Body of pancreas (tissue), 4 donors: ENCODE data around the gene SPAG5. TPM values are rescaled to one million over a fixed set of nuclear protein-coding genes. Genes with fewer than 3 reads are reported as not detected.

ENCODE experiments used
- ATAC-seq: fragments of 150-250 bp; one replicate; pipeline ENCODE4 v1.9.1; 2016
- DNase-seq, 4 donors: peaks; one replicate each; pipeline ENCODE4 v3.0.0-alpha.2; 2019
- H3K27ac ChIP-seq, 4 donors: fragments of 200-600 bp; sonication (generic); 1 replicate in 3 of 4; 2 replicates in 1 of 4; pipeline versions ENCODE4 v1.5.1 to v1.6.1; 2016 to 2019; ENCODE audit warnings: mild to moderate bottlenecking in 1 of 4, mixed read lengths in 1 of 4, moderate library complexity in 1 of 4
- H3K27me3 ChIP-seq, 2 donors: fragments of 200-600 bp; sonication (generic); one replicate each; pipeline ENCODE4 v1.6.0; 2016; ENCODE audit warnings: mild to moderate bottlenecking in 1 of 2
- H3K36me3 ChIP-seq, 2 donors: fragments of 200-600 bp; sonication (generic); replicated peaks in 1 of 2; 2 replicates each; pipeline ENCODE4 v1.5.1; 2016; ENCODE audit warnings: low read depth in 2 of 2; ENCODE audit not compliant: insufficient read depth in 1 of 2
- H3K4me1 ChIP-seq: fragments of 200-600 bp; sonication (generic); one replicate; pipeline ENCODE4 v1.6.0; 2016
- H3K4me3 ChIP-seq, 2 donors: fragments of 200-600 bp; sonication (generic); 1 replicate in 1 of 2; 2 replicates in 1 of 2; pipeline ENCODE4 v1.5.1; 2016 to 2019
- H3K9me3 ChIP-seq, 3 donors: fragments of 200-600 bp; sonication (generic); 1 replicate in 2 of 3; 2 replicates in 1 of 3; pipeline ENCODE4 v1.5.1; 2016
- POLR2A ChIP-seq, 3 donors: fragments of 450-650 bp; IDR thresholded peaks; one replicate each; pipeline ENCODE4 v1.6.1; 2016; ENCODE audit warnings: antibody characterized with exemption in 3 of 3, mild to moderate bottlenecking in 2 of 3
- WGBS, 2 donors: methylation state at CpG; one replicate each; pipeline ENCODE4 v1.1.5; 2017; 5-methylcytosine and 5-hydroxymethylcytosine counted together
- intact Hi-C: fragments of 100-400 bp; cut with DNase I; formaldehyde crosslinking; loops from one replicate; pipeline ENCODE4 v1.15.1; 2023
- total RNA-seq, 2 donors: library from RNA; depleted of rRNA; stranded (reverse); fragments of >200 nt; gene quantifications; one replicate each; pipeline ENCODE4 v1.1.0, GENCODE V29; 2016
- TF ChIP-seq, protein P1 (sequence below), 7 experiments: fragments of 450-650 bp in 4 of 7; fragments of 200-600 bp in 3 of 7; sonication (generic) in 3 of 7; IDR thresholded peaks; one replicate each; pipeline ENCODE4 v1.5.1; 2016 to 2019; ENCODE audit warnings: antibody characterized with exemption in 7 of 7

SPAG5 gene
- total RNA-seq, 2 donors from 2014 or later = 3.1 TPM; not detected in 1

DNA sequence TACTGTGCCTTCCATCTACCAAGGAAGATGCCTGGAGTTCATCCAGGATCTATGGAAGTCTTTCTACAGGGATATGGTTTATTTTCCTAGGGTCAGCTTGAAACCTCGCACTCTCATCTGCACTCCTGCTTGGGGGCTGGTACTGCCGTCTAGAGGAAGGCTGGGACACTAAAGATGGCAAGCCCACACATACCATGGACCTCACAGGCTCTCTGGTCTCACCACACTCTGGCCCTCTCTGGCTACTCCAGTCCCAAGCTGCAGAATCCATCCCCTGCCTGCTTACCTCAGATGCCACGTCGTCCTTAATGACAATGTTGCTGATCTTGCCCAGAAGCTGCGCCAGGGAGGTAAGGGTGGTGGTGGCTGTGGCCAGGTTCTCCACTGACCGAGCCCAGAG lies 44.3 kb downstream of the SPAG5 start:
- no peak overlapping the region for H3K4me3 ChIP-seq
- DNase-seq (no peak), ATAC-seq (no peak)
- H3K4me1 ChIP-seq = peaks cover 28% of the 10 kb centered on the region
- no peaks in the 10 kb centered on the region for H3K9me3 ChIP-seq
- TF ChIP-seq, protein P1, sequence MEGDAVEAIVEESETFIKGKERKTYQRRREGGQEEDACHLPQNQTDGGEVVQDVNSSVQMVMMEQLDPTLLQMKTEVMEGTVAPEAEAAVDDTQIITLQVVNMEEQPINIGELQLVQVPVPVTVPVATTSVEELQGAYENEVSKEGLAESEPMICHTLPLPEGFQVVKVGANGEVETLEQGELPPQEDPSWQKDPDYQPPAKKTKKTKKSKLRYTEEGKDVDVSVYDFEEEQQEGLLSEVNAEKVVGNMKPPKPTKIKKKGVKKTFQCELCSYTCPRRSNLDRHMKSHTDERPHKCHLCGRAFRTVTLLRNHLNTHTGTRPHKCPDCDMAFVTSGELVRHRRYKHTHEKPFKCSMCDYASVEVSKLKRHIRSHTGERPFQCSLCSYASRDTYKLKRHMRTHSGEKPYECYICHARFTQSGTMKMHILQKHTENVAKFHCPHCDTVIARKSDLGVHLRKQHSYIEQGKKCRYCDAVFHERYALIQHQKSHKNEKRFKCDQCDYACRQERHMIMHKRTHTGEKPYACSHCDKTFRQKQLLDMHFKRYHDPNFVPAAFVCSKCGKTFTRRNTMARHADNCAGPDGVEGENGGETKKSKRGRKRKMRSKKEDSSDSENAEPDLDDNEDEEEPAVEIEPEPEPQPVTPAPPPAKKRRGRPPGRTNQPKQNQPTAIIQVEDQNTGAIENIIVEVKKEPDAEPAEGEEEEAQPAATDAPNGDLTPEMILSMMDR (IDR thresholded peaks at IDR 0.05) = peak in 1 of 7 experiments; percentile 12
- no peak for TF ChIP-seq POLR2A (IDR thresholded peaks at IDR 0.05)
- H3K27me3 ChIP-seq = no peaks in the 10 kb centered on the region
- WGBS, 2 donors = 79 to 87% methylated on average over 6 of the region's 6 CpGs
- no peak overlapping the region for H3K27ac ChIP-seq
- peaks cover 0 to 12% of the 10 kb centered on the region in 2 donors for H3K36me3 ChIP-seq
- intact Hi-C loops = no loop called here

DNA sequence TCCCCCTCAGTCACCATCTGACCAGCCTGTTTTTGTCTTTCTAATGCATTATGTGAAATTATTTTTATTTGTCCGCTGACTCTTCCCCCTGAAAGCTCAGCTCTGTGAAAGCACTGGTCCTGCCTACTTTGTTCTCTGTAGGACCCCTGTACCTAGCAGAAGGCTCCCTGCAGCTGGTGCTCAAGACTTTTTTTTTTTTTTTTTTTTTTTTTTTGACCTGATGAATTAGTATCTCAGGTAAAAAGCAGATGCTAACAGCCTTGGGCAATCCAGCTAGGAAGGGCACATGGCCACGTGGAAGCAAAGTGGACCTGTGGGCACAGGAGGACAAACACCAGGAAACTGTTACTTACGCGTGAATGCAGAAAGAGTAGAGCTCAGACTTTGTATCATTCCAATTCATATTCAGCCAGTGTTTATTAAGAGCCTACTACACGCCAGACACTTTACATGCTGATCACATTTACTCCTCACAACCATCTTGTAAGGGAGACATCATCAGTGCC lies 45.8 kb downstream of the SPAG5 start:
- DNase-seq (no peak), ATAC-seq (no peak)
- peaks cover 31% of the 10 kb centered on the region for H3K4me1 ChIP-seq
- TF ChIP-seq, protein P1 (IDR thresholded peaks at IDR 0.05) = no peak
- TF ChIP-seq POLR2A (IDR thresholded peaks at IDR 0.05) = no peak
- no peak overlapping the region for H3K27ac ChIP-seq
- no peaks in the 10 kb centered on the region for H3K9me3 ChIP-seq
- H3K4me3 ChIP-seq = no peak overlapping the region
- peaks cover 0 to 12% of the 10 kb centered on the region in 2 donors for H3K36me3 ChIP-seq
- WGBS, 2 donors = 85 to 89% methylated on average over 5 of the region's 5 CpGs
- intact Hi-C loops = no loop called here
- H3K27me3 ChIP-seq = no peaks in the 10 kb centered on the region

DNA sequence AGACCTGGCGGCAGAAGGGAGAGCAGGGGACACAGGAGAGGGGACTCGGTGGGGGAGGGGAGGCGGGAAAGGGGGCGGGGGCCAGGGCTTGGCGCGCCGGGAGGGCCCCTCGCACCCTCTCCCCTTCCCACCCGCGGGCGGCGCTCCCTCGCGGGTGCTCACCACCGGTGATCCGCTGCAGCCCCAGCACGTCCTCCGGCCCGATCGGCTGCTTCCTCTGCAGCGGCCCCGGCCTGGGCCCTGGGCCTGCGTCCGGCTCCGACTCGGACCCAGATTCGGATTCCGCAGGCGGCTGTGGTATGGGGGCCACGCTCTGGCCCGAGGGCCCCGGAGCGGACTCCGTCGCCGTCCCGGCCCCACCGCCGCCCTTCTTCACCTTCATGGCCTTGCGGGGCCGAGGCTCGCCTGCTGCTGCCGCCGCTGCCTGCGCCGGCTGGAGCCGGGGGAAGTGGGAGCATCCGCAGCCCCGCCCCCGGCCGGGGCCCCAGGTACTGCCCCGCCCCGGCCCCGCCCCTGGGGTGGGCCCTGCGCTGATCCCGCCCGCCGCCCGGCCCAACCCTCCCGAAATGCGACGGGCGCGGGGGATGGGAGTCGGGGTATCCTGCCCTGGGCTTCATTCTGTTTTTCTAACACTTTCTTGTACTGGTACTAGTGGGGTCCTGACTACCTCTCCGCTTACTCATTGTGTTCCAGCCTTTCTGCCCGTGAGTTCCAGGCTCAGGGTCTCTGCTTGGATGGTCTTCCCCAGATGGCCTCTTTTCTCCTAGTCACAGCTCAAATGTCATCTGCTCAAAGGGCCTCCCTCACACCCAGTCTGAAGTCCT lies 46.4 kb downstream of the SPAG5 start, which contains the start of gene UNC119:
Gene UNC119, minus strand, starts transcription at position 449 of the 824 bp plus-strand sequence. Its CDS starts 67 bp downstream, at position 382.
- DNase-seq (peak; percentile 79 to 88 (median 83)), ATAC-seq (peak; percentile 94)
- intact Hi-C loops = no loop called here
- Histone ChIP-seq H3K36me3 (peaks cover 0 to 9% of the 10 kb centered on the region in 2 donors), H3K4me1 (peaks cover 31% of the 10 kb centered on the region), H3K9me3 (no peaks in the 10 kb centered on the region), H3K27ac (peak within 1 kb of the TSS in 3 of 4 donors; percentile 46 to 66 (median 53)), H3K4me3 (peak within 1 kb of the TSS; percentile 20 to 69), H3K27me3 (no peaks in the 10 kb centered on the region)
- peak; percentile 51 to 77 (median 71) for TF ChIP-seq POLR2A (IDR thresholded peaks at IDR 0.05)
- TF ChIP-seq, protein P1 (IDR thresholded peaks at IDR 0.05) = no peak
- 2 to 30% methylated on average over 5 to 53 of the region's 67 CpGs for WGBS, 2 donors

DNA sequence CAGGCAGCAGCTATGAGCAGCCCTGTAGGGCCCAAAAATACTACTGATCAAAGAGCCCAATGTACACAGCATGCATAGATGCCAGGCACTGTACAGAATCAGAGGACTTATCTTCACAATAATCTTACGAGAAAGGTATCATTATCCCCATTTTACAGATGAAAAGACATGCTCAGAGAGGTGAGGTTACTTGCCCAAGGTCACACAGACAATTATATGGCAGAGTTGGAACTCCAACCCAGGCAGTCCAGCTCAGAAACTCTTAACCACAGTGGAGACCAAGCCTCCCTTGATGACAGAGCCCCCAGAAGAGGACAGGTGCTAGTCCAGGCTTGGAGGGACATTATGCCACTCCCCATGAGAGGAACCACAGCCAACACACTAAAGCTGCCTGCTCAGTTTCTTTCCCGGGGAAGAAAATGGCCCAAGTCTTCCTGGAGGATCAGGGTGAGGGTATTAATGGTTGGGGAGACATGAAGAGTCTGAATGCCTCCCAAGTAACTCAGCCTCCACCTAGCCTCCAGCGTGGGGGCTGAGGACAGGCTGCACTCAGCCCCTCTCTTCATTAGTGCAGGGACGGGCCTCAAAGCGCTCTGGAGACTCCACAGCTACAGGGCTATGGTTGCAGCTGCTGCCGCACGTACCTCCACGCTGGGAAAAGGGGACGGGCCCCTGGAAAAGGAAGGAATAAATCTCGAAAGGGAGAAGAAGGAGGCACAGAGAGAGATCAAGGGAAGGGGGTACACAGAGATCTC lies 47.2 kb downstream of the SPAG5 start:
- intact Hi-C loops = no loop called here
- ATAC-seq (peak; percentile 18), DNase-seq (peak in 1 of 4 donors; percentile 31)
- Histone ChIP-seq H3K4me1 (peaks cover 31% of the 10 kb centered on the region), H3K27me3 (no peaks in the 10 kb centered on the region), H3K27ac (peak overlapping the region in 2 of 4 donors; percentile 53 to 66), H3K4me3 (peak overlapping the region; percentile 20 to 69), H3K36me3 (peaks cover 0 to 9% of the 10 kb centered on the region in 2 donors), H3K9me3 (no peaks in the 10 kb centered on the region)
- TF ChIP-seq, protein P1 (IDR thresholded peaks at IDR 0.05) = no peak
- no peak for TF ChIP-seq POLR2A (IDR thresholded peaks at IDR 0.05)
- 13 to 14% methylated on average over 10 of the region's 10 CpGs for WGBS, 2 donors
